ENCODE results near the gene DOCK10.
"Not testable (repeated sequence)": the region's sequence is repeated elsewhere in the genome, so short reads cannot be mapped to it uniquely, and the experiment has no call there.

DOCK10 gene

GRCh38 chr2:225055714-225056113, 13.4 kb upstream of the DOCK10 start:
- in situ Hi-C loops (cut with MboI; ENCODE audit: low sequenced_read_pairs, unreplicated experiment): no loop called here
- no peak for TF ChIP-seq CTCF (IDR thresholded peaks at IDR 0.05; ENCODE audit: borderline replicate concordance, control extremely low read depth, extremely low read depth, insufficient read depth, missing control alignments)
- no peak for DNase-seq (ENCODE audit: low spot score)

- no peak for TF ChIP-seq CTCF (IDR thresholded peaks at IDR 0.05; ENCODE audit: borderline replicate concordance, control extremely low read depth, extremely low read depth, insufficient read depth, missing control alignments)
- in situ Hi-C loops (cut with MboI; ENCODE audit: low sequenced_read_pairs, unreplicated experiment): no loop called here
- DNase-seq (ENCODE audit: low spot score): no peak
Measured at GRCh38 chr2:225052703-225053102, 10.4 kb upstream of the DOCK10 start.

GRCh38 chr2:225047502-225047901, 5.2 kb upstream of the DOCK10 start:
- in situ Hi-C loops (cut with MboI; ENCODE audit: low sequenced_read_pairs, unreplicated experiment); DNase-seq (ENCODE audit: low spot score): not testable (repeated sequence)

GRCh38 chr2:225042800-225043167, 516 bp upstream of the DOCK10 start:
- DNase-seq (ENCODE audit: low spot score): no peak
- TF ChIP-seq CTCF (IDR thresholded peaks at IDR 0.05; ENCODE audit: borderline replicate concordance, control extremely low read depth, extremely low read depth, insufficient read depth, missing control alignments): no peak
- in situ Hi-C loops (cut with MboI; ENCODE audit: low sequenced_read_pairs, unreplicated experiment): no loop called here

GRCh38 chr2:225041207-225041850, 939 bp downstream of the DOCK10 start:
- no peak for TF ChIP-seq CTCF (IDR thresholded peaks at IDR 0.05; ENCODE audit: borderline replicate concordance, control extremely low read depth, extremely low read depth, insufficient read depth, missing control alignments)
- in situ Hi-C loops (cut with MboI; ENCODE audit: low sequenced_read_pairs, unreplicated experiment): no loop called here
- peak; percentile 75 for DNase-seq (ENCODE audit: low spot score)

- no peak for TF ChIP-seq CTCF (IDR thresholded peaks at IDR 0.05; ENCODE audit: borderline replicate concordance, control extremely low read depth, extremely low read depth, insufficient read depth, missing control alignments)
- in situ Hi-C loops (cut with MboI; ENCODE audit: low sequenced_read_pairs, unreplicated experiment): no loop called here
- DNase-seq (ENCODE audit: low spot score): peak; percentile 22
Measured at GRCh38 chr2:225040856-225041206, 1.4 kb downstream of the DOCK10 start.

GRCh38 chr2:225040142-225040541, 2.1 kb downstream of the DOCK10 start:
- no peak for DNase-seq (ENCODE audit: low spot score)
- in situ Hi-C loops (cut with MboI; ENCODE audit: low sequenced_read_pairs, unreplicated experiment): no loop called here
- TF ChIP-seq CTCF (IDR thresholded peaks at IDR 0.05; ENCODE audit: borderline replicate concordance, control extremely low read depth, extremely low read depth, insufficient read depth, missing control alignments): no peak
